Adrenal gland (tissue), 12 donors: ENCODE data around the gene CFD. TPM values are rescaled to one million over a fixed set of nuclear protein-coding genes. Genes with fewer than 3 reads are reported as not detected.

Experiments used
- DNase-seq, 7 donors: peaks; one replicate each; pipeline ENCODE4 v3.0.0-alpha.2; 2019 to 2020
- H3K27ac ChIP-seq, 5 donors: fragments of 200-600 bp; sonication (generic) in 4 of 5; 1 replicate in 3 of 5; 2 replicates in 2 of 5; pipeline versions ENCODE4 v1.5.1 to v1.8.0; 2016 to 2020; ENCODE audit warnings: mild to moderate bottlenecking in 1 of 5
- H3K27me3 ChIP-seq: fragments of 200-600 bp; 2 replicates; pipeline ENCODE4 v1.8.0; 2021
- H3K36me3 ChIP-seq, 2 donors: fragments of 200-600 bp; replicated peaks in 1 of 2; 1 replicate in 1 of 2; 2 replicates in 1 of 2; pipeline versions ENCODE4 v1.5.1 to v1.8.0; 2018 to 2022
- H3K4me1 ChIP-seq, 2 donors: fragments of 200-600 bp; replicated peaks in 1 of 2; 1 replicate in 1 of 2; 2 replicates in 1 of 2; pipeline versions ENCODE4 v1.5.1 to v1.8.0; 2018 to 2021
- H3K4me3 ChIP-seq, 4 donors: fragments of 200-600 bp; sonication (generic) in 3 of 4; one replicate each; pipeline ENCODE4 v1.5.1; 2016 to 2018
- H3K9me3 ChIP-seq, 3 donors: fragments of 200-600 bp; sonication (generic) in 1 of 3; replicated peaks in 1 of 3; 1 replicate in 2 of 3; 2 replicates in 1 of 3; pipeline versions ENCODE4 v1.5.1 to v1.8.0; 2016 to 2021
- CTCF ChIP-seq, 6 experiments: fragments of 450-650 bp in 4 of 6; fragments of 200-600 bp in 2 of 6; sonication (generic) in 1 of 6; IDR thresholded peaks; 1 replicate in 5 of 6; 2 replicates in 1 of 6; pipeline versions ENCODE4 v1.5.1 to v1.8.0; 2016 to 2021; ENCODE audit warnings: antibody characterized with exemption in 6 of 6, mild to moderate bottlenecking in 2 of 6, moderate library complexity in 1 of 6
- POLR2A ChIP-seq, 2 donors: fragments of 450-650 bp; IDR thresholded peaks; one replicate each; pipeline ENCODE4 v1.6.1; 2017; ENCODE audit warnings: antibody characterized with exemption in 2 of 2, mild to moderate bottlenecking in 2 of 2, moderate library complexity in 1 of 2
- WGBS, 4 donors: extraction: QIAGEN DNeasy Blood & Tissue Kit in 2 of 4; methylation state at CpG; one replicate each; pipeline versions ENCODE4 v1.1.5 to v1.1.7; 2013 to 2017; 5-methylcytosine and 5-hydroxymethylcytosine counted together
- intact Hi-C, 2 donors: fragments of 100-400 bp; cut with DNase I; formaldehyde crosslinking; loops; one replicate each; pipeline versions ENCODE4 v1.14.1 to v1.15.0; 2022 to 2023
- polyA plus RNA-seq, 3 donors: library from polyadenylated mRNA; stranded (reverse); fragments of 200-250 nt in 2 of 3; fragments of 350-450 nt in 1 of 3; fragmentation: Illumina TruSeq in 1 of 3; extraction: RNeasy Lipid Tissue Mini Kit (QIAGEN cat#74804) in 1 of 3; gene quantifications; one replicate each; pipeline ENCODE4 v1.2.3, GENCODE V29; 2013 to 2014
- total RNA-seq, 9 donors: library from RNA; depleted of rRNA in 4 of 9; stranded (reverse); fragments of >200 nt in 4 of 9; fragments of 120-200 nt in 1 of 9; fragmentation: NEBNext Ultra II Directional in 1 of 9; extraction: Animal tissue kit (Norgen Biotek cat#: 25700) in 1 of 9; gene quantifications; one replicate each; pipeline versions ENCODE4 v1.1.0 to v1.2.4, GENCODE V29; 2013 to 2023
- donor health status: healthy with polysubstance abuse.
- donor health status: Bipolar disorder and iron deficiency.
- donor health status: DM: yes; HTN: yes; CAD: no.
- donor health status: DM: no; HTN: no; CAD: no.
- donor health status: DM: no; HTN: no; CAD: no.
- donor health status: DM: yes; HTN: yes; CAD: no.

The CFD gene
- total and polyA plus RNA-seq, 12 donors: 0.92 to 466 (median 55.1) TPM

GRCh38 chr19:872266-872951, 12.9 kb downstream of the CFD start:
- Histone ChIP-seq H3K27me3 (no peaks in the 10 kb centered on the region), H3K36me3 (peaks cover 0 to 40% of the 10 kb centered on the region in 2 donors), H3K27ac (peak overlapping the region in 3 of 5 donors; percentile 10 to 71 (median 38)), H3K4me3 (no peak overlapping the region), H3K9me3 (no peaks in the 10 kb centered on the region), H3K4me1 (peaks cover 12 to 18% of the 10 kb centered on the region in 2 donors)
- intact Hi-C loops: no loop called here
- DNase-seq: peak in 5 of 7 donors; percentile 74 to 84 (median 75)
- 45 to 63% (median 56%) methylated on average over 18 to 27 of the region's 27 CpGs for WGBS, 4 donors
- TF ChIP-seq CTCF (IDR thresholded peaks at IDR 0.05) (no peak), POLR2A (IDR thresholded peaks at IDR 0.05) (no peak)

GRCh38 chr19:873084-873483, 13.6 kb downstream of the CFD start:
- H3K27ac ChIP-seq: no peak overlapping the region
- no peaks in the 10 kb centered on the region for H3K9me3 ChIP-seq
- H3K4me1 ChIP-seq: peaks cover 12 to 18% of the 10 kb centered on the region in 2 donors
- peak in 3 of 7 donors; percentile 50 to 72 (median 54) for DNase-seq
- peaks cover 0 to 36% of the 10 kb centered on the region in 2 donors for H3K36me3 ChIP-seq
- intact Hi-C loops: no loop called here
- WGBS, 4 donors: 72 to 100% (median 81%) methylated on average over 4 to 12 of the region's 13 CpGs
- TF ChIP-seq POLR2A (IDR thresholded peaks at IDR 0.05) (no peak), CTCF (IDR thresholded peaks at IDR 0.05) (no peak)
- H3K27me3 ChIP-seq: no peaks in the 10 kb centered on the region
- H3K4me3 ChIP-seq: no peak overlapping the region

- H3K27ac ChIP-seq: no peak overlapping the region
- TF ChIP-seq POLR2A (IDR thresholded peaks at IDR 0.05): no peak
- TF ChIP-seq CTCF (IDR thresholded peaks at IDR 0.05): no peak
- intact Hi-C loops: no loop called here
- H3K9me3 ChIP-seq: no peaks in the 10 kb centered on the region
- 92 to 98% (median 94%) methylated on average over 7 to 22 of the region's 22 CpGs for WGBS, 4 donors
- no peaks in the 10 kb centered on the region for H3K27me3 ChIP-seq
- peaks cover 0 to 30% of the 10 kb centered on the region in 2 donors for H3K36me3 ChIP-seq
- H3K4me3 ChIP-seq: no peak overlapping the region
- DNase-seq: no peak
- peaks cover 12 to 18% of the 10 kb centered on the region in 2 donors for H3K4me1 ChIP-seq
Measured at GRCh38 chr19:873561-874041, 14.1 kb downstream of the CFD start.

- no peak for DNase-seq
- intact Hi-C loops: no loop called here
- Histone ChIP-seq H3K4me3 (no peak overlapping the region), H3K4me1 (peaks cover 8 to 9% of the 10 kb centered on the region in 2 donors), H3K27me3 (no peaks in the 10 kb centered on the region), H3K9me3 (no peaks in the 10 kb centered on the region), H3K36me3 (peaks cover 0 to 28% of the 10 kb centered on the region in 2 donors), H3K27ac (no peak overlapping the region)
- TF ChIP-seq POLR2A (IDR thresholded peaks at IDR 0.05) (no peak), CTCF (IDR thresholded peaks at IDR 0.05) (no peak)
- WGBS, 4 donors: 94 to 95% (median 94%) methylated on average over 23 to 28 of the region's 28 CpGs
Measured at GRCh38 chr19:875265-875879, 15.9 kb downstream of the CFD start.
